GM23338 (cell line): Measurements from ENCODE around the gene KIAA1217. TPM values are rescaled to one million over a fixed set of nuclear protein-coding genes. Genes with fewer than 3 reads are reported as not detected.

Experiments
- ATAC-seq: fragments of 200-7000 bp; cut with Tn5 transposase; 3 replicates; pipeline ENCODE4 v1.9.1; 2020
- DNase-seq: peaks from one replicate; pipeline ENCODE4 v3.0.0-alpha.2; 2015; ENCODE audit warnings: low spot score
- H2AFZ ChIP-seq: fragments of 200-600 bp; sonication (generic); 2 replicates; pipeline ENCODE4 v1.8.0; 2016; ENCODE audit warnings: antibody characterized with exemption, mild to moderate bottlenecking, moderate library complexity
- H3F3A ChIP-seq: fragments of 200-600 bp; sonication (generic); replicated peaks from 2 replicates; pipeline ENCODE4 v1.8.0; 2017; ENCODE audit warnings: antibody characterized with exemption, mixed run types, low read depth
- H3K27ac ChIP-seq: fragments of 200-600 bp; sonication (generic); 2 replicates; pipeline ENCODE4 v1.6.1; 2016; ENCODE audit warnings: low read depth
- H3K27me3 ChIP-seq: fragments of 200-600 bp; sonication (generic); 2 replicates; pipeline ENCODE4 v1.8.0; 2016; ENCODE audit warnings: mild to moderate bottlenecking, mixed run types, moderate library complexity; ENCODE audit not compliant: insufficient read depth
- H3K36me3 ChIP-seq: fragments of 200-600 bp; sonication (generic); 2 replicates; pipeline ENCODE4 v1.8.0; 2016; ENCODE audit warnings: mild to moderate bottlenecking; ENCODE audit not compliant: insufficient read depth
- H3K4me1 ChIP-seq: fragments of 200-600 bp; sonication (generic); 2 replicates; pipeline ENCODE4 v1.8.0; 2016; ENCODE audit warnings: mild to moderate bottlenecking, moderate library complexity; ENCODE audit not compliant: insufficient read depth
- H3K4me2 ChIP-seq: fragments of 200-600 bp; sonication (generic); 2 replicates; pipeline ENCODE4 v1.7.1; 2017; ENCODE audit warnings: mixed run types
- H3K4me3 ChIP-seq: fragments of 200-600 bp; sonication (generic); 2 replicates; pipeline ENCODE4 v1.6.1; 2016; ENCODE audit warnings: mixed run types
- H3K79me2 ChIP-seq: fragments of 200-600 bp; sonication (generic); replicated peaks from 2 replicates; pipeline ENCODE4 v1.8.0; 2017; ENCODE audit warnings: mild to moderate bottlenecking; ENCODE audit not compliant: insufficient read depth
- H3K9me2 ChIP-seq: fragments of 200-600 bp; sonication (generic); 2 replicates; pipeline ENCODE4 v1.8.0; 2017; ENCODE audit not compliant: insufficient read depth
- H4K20me1 ChIP-seq: fragments of 200-600 bp; sonication (generic); replicated peaks from 2 replicates; pipeline ENCODE4 v1.8.0; 2017; ENCODE audit warnings: mild to moderate bottlenecking; ENCODE audit not compliant: insufficient read depth
- H3K27ac Mint-ChIP-seq: 2 replicates; pipeline ENCODE4 v1.8.0; 2020; ENCODE audit warnings: inconsistent platforms, mild to moderate bottlenecking, moderate library complexity, mixed read lengths
- H3K27me3 Mint-ChIP-seq: 3 replicates; pipeline ENCODE4 v1.8.0; 2022; ENCODE audit warnings: low read depth, mild to moderate bottlenecking, moderate library complexity, mixed read lengths, inconsistent platforms; ENCODE audit not compliant: insufficient read depth, poor library complexity
- H3K36me3 Mint-ChIP-seq: 3 replicates; pipeline ENCODE4 v1.8.0; 2021; ENCODE audit warnings: low read depth, mild to moderate bottlenecking, inconsistent platforms, moderate library complexity, mixed read lengths
- H3K4me1 Mint-ChIP-seq: 3 replicates; pipeline ENCODE4 v1.8.0; 2020; ENCODE audit warnings: mild to moderate bottlenecking, inconsistent platforms, mixed read lengths
- H3K4me3 Mint-ChIP-seq: 3 replicates; pipeline ENCODE4 v1.8.0; 2021; ENCODE audit warnings: moderate library complexity, mild to moderate bottlenecking, inconsistent platforms, mixed read lengths
- H3K9me3 Mint-ChIP-seq: 3 replicates; pipeline ENCODE4 v1.8.0; 2020; ENCODE audit warnings: moderate library complexity, mild to moderate bottlenecking, inconsistent platforms, mixed read lengths
- EZH2 ChIP-seq: fragments of 200-600 bp; sonication (generic); IDR thresholded peaks from one replicate; pipeline ENCODE4 v1.8.0; 2017; ENCODE audit warnings: antibody characterized with exemption, mild to moderate bottlenecking, low read depth; ENCODE audit not compliant: unreplicated experiment
- EZH2phosphoT487 ChIP-seq: fragments of 200-600 bp; sonication (generic); IDR thresholded peaks from one replicate; pipeline ENCODE4 v1.8.1; 2018; ENCODE audit warnings: antibody characterized with exemption; ENCODE audit not compliant: unreplicated experiment
- JUNB ChIP-seq: IDR thresholded peaks from one replicate; pipeline ENCODE4 v1.6.1; 2016; ENCODE audit warnings: antibody characterized with exemption; ENCODE audit not compliant: unreplicated experiment
- NANOG ChIP-seq: IDR thresholded peaks from 2 replicates; pipeline ENCODE4 v1.6.1; 2016; ENCODE audit warnings: antibody characterized with exemption, borderline replicate concordance
- REST ChIP-seq: IDR thresholded peaks from one replicate; pipeline ENCODE4 v1.6.1; 2018; ENCODE audit warnings: antibody characterized with exemption; ENCODE audit not compliant: unreplicated experiment
- STAT1 ChIP-seq: IDR thresholded peaks from one replicate; pipeline ENCODE4 v1.6.1; 2016; ENCODE audit warnings: antibody characterized with exemption; ENCODE audit not compliant: unreplicated experiment
- ZNF114 ChIP-seq: fragments of 250-450 bp; sonication (Bioruptor Pico); IDR thresholded peaks from 2 replicates; pipeline ENCODE4 v1.5.0; 2020; ENCODE audit warnings: mild to moderate bottlenecking, moderate library complexity
- ZNF331 ChIP-seq: fragments of 250-450 bp; sonication (Bioruptor Pico); IDR thresholded peaks from 2 replicates; pipeline ENCODE4 v1.5.0; 2020; ENCODE audit warnings: low read depth, mild to moderate bottlenecking, moderate library complexity
- ZNF462 ChIP-seq: fragments of 250-450 bp; sonication (Bioruptor Pico); IDR thresholded peaks from 2 replicates; pipeline ENCODE4 v1.5.0; 2020; ENCODE audit warnings: mild to moderate bottlenecking, moderate library complexity
- polyA plus RNA-seq: library from polyadenylated mRNA; unstranded; fragments of >200 nt; fragmentation: Nextera tagmentation; extraction: Ambion mirVana; gene quantifications from 2 replicates; pipeline ENCODE4 v1.2.1, GENCODE V29; 2016
- total RNA-seq: library from RNA; depleted of rRNA; stranded (reverse); fragments of >200 nt; shearing (Covaris generic); gene quantifications from 2 replicates; pipeline ENCODE4 v1.2.3, GENCODE V29; 2014
- TF ChIP-seq, protein P1 (sequence below): IDR thresholded peaks from 2 replicates; pipeline ENCODE4 v1.6.1; 2016; ENCODE audit warnings: antibody characterized with exemption
- TF ChIP-seq, protein P2 (sequence below), 2 experiments: fragments of 200-600 bp in 1 of 2; sonication (generic) in 1 of 2; conservative IDR thresholded peaks; 2 replicates each; pipeline versions ENCODE4 v1.5.1 to v1.6.1; 2016 to 2017; ENCODE audit warnings: antibody characterized with exemption in 2 of 2, low read depth in 2 of 2, mild to moderate bottlenecking in 2 of 2, moderate library complexity in 1 of 2

The KIAA1217 gene
- total and polyA plus RNA-seq, 2 experiments from 2014 or later: 6.4 to 9.1 TPM

DNA sequence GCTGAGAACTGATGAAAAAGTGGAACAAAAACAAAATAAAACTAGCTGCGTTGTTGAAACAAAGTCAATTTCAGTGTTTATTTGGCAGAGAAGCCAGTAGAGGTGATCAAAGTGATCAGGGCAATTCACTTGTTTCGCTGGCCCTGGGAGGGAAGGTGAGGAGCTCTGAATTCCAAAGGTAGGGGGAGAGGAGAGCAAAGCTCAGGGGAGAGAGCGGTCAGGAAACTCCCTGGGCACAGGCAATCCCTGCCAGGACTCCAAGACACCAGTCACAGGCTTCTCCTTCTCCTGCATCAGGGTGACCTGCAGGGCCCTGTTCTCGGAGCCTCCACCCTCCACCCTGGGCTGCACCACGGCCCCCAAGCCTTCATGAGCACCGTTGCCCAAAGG is 6.8 kb upstream of the KIAA1217 start:
- no peaks in the 10 kb centered on the region for H3K79me2 ChIP-seq
- Mint-ChIP-seq H3K4me3 (peak overlapping the region; percentile 34; the same call in 2 of the 3 replicates), H3K4me1 (peaks cover 30% of the 10 kb centered on the region), H3K27ac (no peak overlapping the region), H3K9me3 (no peaks in the 10 kb centered on the region), H3K27me3 (peaks cover 14% of the 10 kb centered on the region), H3K36me3 (no peaks in the 10 kb centered on the region)
- H3K4me2 ChIP-seq: peak overlapping the region; percentile 66
- peak overlapping the region; percentile 82 for H2AFZ ChIP-seq
- DNase-seq: peak; percentile 79
- H3K27ac ChIP-seq: no peak overlapping the region
- H3K9me2 ChIP-seq: no peaks in the 10 kb centered on the region
- peak; percentile 94 for ATAC-seq
- no peak for TF ChIP-seq REST
- no peak for TF ChIP-seq JUNB
- TF ChIP-seq, protein P1, sequence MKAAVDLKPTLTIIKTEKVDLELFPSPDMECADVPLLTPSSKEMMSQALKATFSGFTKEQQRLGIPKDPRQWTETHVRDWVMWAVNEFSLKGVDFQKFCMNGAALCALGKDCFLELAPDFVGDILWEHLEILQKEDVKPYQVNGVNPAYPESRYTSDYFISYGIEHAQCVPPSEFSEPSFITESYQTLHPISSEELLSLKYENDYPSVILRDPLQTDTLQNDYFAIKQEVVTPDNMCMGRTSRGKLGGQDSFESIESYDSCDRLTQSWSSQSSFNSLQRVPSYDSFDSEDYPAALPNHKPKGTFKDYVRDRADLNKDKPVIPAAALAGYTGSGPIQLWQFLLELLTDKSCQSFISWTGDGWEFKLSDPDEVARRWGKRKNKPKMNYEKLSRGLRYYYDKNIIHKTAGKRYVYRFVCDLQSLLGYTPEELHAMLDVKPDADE: no peak
- TF ChIP-seq ZNF462: no peak
- TF ChIP-seq EZH2: no peak
- TF ChIP-seq, protein P2, sequence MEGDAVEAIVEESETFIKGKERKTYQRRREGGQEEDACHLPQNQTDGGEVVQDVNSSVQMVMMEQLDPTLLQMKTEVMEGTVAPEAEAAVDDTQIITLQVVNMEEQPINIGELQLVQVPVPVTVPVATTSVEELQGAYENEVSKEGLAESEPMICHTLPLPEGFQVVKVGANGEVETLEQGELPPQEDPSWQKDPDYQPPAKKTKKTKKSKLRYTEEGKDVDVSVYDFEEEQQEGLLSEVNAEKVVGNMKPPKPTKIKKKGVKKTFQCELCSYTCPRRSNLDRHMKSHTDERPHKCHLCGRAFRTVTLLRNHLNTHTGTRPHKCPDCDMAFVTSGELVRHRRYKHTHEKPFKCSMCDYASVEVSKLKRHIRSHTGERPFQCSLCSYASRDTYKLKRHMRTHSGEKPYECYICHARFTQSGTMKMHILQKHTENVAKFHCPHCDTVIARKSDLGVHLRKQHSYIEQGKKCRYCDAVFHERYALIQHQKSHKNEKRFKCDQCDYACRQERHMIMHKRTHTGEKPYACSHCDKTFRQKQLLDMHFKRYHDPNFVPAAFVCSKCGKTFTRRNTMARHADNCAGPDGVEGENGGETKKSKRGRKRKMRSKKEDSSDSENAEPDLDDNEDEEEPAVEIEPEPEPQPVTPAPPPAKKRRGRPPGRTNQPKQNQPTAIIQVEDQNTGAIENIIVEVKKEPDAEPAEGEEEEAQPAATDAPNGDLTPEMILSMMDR (conservative IDR thresholded peaks at IDR 0.05; ENCODE audit: low read depth in 2 of 2): no peak
- TF ChIP-seq STAT1: no peak
- TF ChIP-seq ZNF331: no peak
- TF ChIP-seq EZH2phosphoT487: no peak
- no peak for TF ChIP-seq ZNF114 (CRISPR knock-in tag)
- TF ChIP-seq NANOG: no peak
- H3K27me3 ChIP-seq: no peaks in the 10 kb centered on the region
- H4K20me1 ChIP-seq: no peaks in the 10 kb centered on the region
- no peak overlapping the region for H3K4me3 ChIP-seq
- no peaks in the 10 kb centered on the region for H3K36me3 ChIP-seq
- H3F3A ChIP-seq: no peaks in the 10 kb centered on the region
- peaks cover 16% of the 10 kb centered on the region for H3K4me1 ChIP-seq
